ENCODE results near the gene RBMS1. TPM values are rescaled to one million over a fixed set of nuclear protein-coding genes. Genes with fewer than 3 reads are reported as not detected.

The RBMS1 gene
- total RNA-seq, 1 experiment from 2014 or later = 61.9 TPM

GRCh38 chr2:160458718-160459453 is 34.7 kb downstream of the RBMS1 start:
- H3K4me3 Mint-ChIP-seq (ENCODE audit: low read depth, unreplicated experiment) = no peak overlapping the region
- peaks cover 23% of the 10 kb centered on the region for H3K4me1 Mint-ChIP-seq (ENCODE audit: low read depth, unreplicated experiment)
- no peaks in the 10 kb centered on the region for H3K9me3 Mint-ChIP-seq (ENCODE audit: low read depth, unreplicated experiment)
- intact Hi-C loops (cut with micrococcal nuclease; ENCODE audit: unreplicated experiment) = no loop called here
- CTCF ChIA-PET = no interaction called here
- no peaks in the 10 kb centered on the region for H3K36me3 Mint-ChIP-seq (ENCODE audit: insufficient read depth, unreplicated experiment)
- TF ChIP-seq CTCF (IDR thresholded peaks at IDR 0.05; ENCODE audit: unreplicated experiment) = no peak
- H3K27me3 Mint-ChIP-seq (ENCODE audit: unreplicated experiment) = no peaks in the 10 kb centered on the region
- no peak overlapping the region for H3K27ac Mint-ChIP-seq (ENCODE audit: unreplicated experiment)
- DNase-seq = no peak
- BruUV-seq (replicated peaks) = no TSS peak

GRCh38 chr2:160457588-160457987 is 36.0 kb downstream of the RBMS1 start:
- intact Hi-C loops (cut with micrococcal nuclease; ENCODE audit: unreplicated experiment) = no loop called here
- peaks cover 20% of the 10 kb centered on the region for H3K4me1 Mint-ChIP-seq (ENCODE audit: low read depth, unreplicated experiment)
- TF ChIP-seq CTCF (IDR thresholded peaks at IDR 0.05; ENCODE audit: unreplicated experiment) = no peak
- CTCF ChIA-PET = no interaction called here
- no peaks in the 10 kb centered on the region for H3K9me3 Mint-ChIP-seq (ENCODE audit: low read depth, unreplicated experiment)
- H3K4me3 Mint-ChIP-seq (ENCODE audit: low read depth, unreplicated experiment) = no peak overlapping the region
- H3K27me3 Mint-ChIP-seq (ENCODE audit: unreplicated experiment) = no peaks in the 10 kb centered on the region
- H3K36me3 Mint-ChIP-seq (ENCODE audit: insufficient read depth, unreplicated experiment) = no peaks in the 10 kb centered on the region
- no TSS peak for BruUV-seq (replicated peaks)
- no peak overlapping the region for H3K27ac Mint-ChIP-seq (ENCODE audit: unreplicated experiment)
- DNase-seq = no peak

- intact Hi-C loops (cut with micrococcal nuclease; ENCODE audit: unreplicated experiment) = no loop called here
- H3K9me3 Mint-ChIP-seq (ENCODE audit: low read depth, unreplicated experiment) = no peaks in the 10 kb centered on the region
- peaks cover 8% of the 10 kb centered on the region for H3K4me1 Mint-ChIP-seq (ENCODE audit: low read depth, unreplicated experiment)
- H3K27me3 Mint-ChIP-seq (ENCODE audit: unreplicated experiment) = no peaks in the 10 kb centered on the region
- no peak for DNase-seq
- CTCF ChIA-PET = no interaction called here
- H3K36me3 Mint-ChIP-seq (ENCODE audit: insufficient read depth, unreplicated experiment) = no peaks in the 10 kb centered on the region
- BruUV-seq (replicated peaks) = no TSS peak
- no peak overlapping the region for H3K4me3 Mint-ChIP-seq (ENCODE audit: low read depth, unreplicated experiment)
- H3K27ac Mint-ChIP-seq (ENCODE audit: unreplicated experiment) = no peak overlapping the region
- TF ChIP-seq CTCF (IDR thresholded peaks at IDR 0.05; ENCODE audit: unreplicated experiment) = no peak
These were observed 39.4 kb downstream of the RBMS1 start for GRCh38 chr2:160454070-160454797.

- CTCF ChIA-PET = interaction anchor here (0.6 kb wide), 1 partner anchor 198 kb away, joined by 3 read pairs; no protein-coding TSS in a partner anchor
- H3K9me3 Mint-ChIP-seq (ENCODE audit: low read depth, unreplicated experiment) = no peaks in the 10 kb centered on the region
- no peak overlapping the region for H3K4me3 Mint-ChIP-seq (ENCODE audit: low read depth, unreplicated experiment)
- no peak for DNase-seq
- H3K4me1 Mint-ChIP-seq (ENCODE audit: low read depth, unreplicated experiment) = peaks cover 8% of the 10 kb centered on the region
- no TSS peak for BruUV-seq (replicated peaks)
- no peaks in the 10 kb centered on the region for H3K27me3 Mint-ChIP-seq (ENCODE audit: unreplicated experiment)
- H3K27ac Mint-ChIP-seq (ENCODE audit: unreplicated experiment) = no peak overlapping the region
- intact Hi-C loops (cut with micrococcal nuclease; ENCODE audit: unreplicated experiment) = no loop called here
- no peak for TF ChIP-seq CTCF (IDR thresholded peaks at IDR 0.05; ENCODE audit: unreplicated experiment)
- H3K36me3 Mint-ChIP-seq (ENCODE audit: insufficient read depth, unreplicated experiment) = no peaks in the 10 kb centered on the region
These were observed 40.3 kb downstream of the RBMS1 start for GRCh38 chr2:160453111-160453820.

Data from Calu3 (cell line).